ENCODE data around the gene ARPC1A. TPM values are rescaled to one million over a fixed set of nuclear protein-coding genes. Genes with fewer than 3 reads are reported as not detected.

The ARPC1A gene
- total RNA-seq, 1 experiment from 2014 or later = 253 TPM

- no peak for DNase-seq (ENCODE audit: low read depth, low spot score)
- no peak overlapping the region for H3K4me3 ChIP-seq (ENCODE audit: low read depth in 2 of 2, low read length in 2 of 2)
- BruUV-seq (replicated peaks) = no TSS peak
- no peak overlapping the region for H3K27ac ChIP-seq (ENCODE audit: low read length)
- H3K9me3 ChIP-seq (ENCODE audit: control insufficient read depth, insufficient read depth, low read depth, low read length) = no peaks in the 10 kb centered on the region
- ATAC-seq = no peak
- no peak for TF ChIP-seq TCF7L2 (IDR thresholded peaks at IDR 0.05; ENCODE audit: low read depth, low read length)
- TF ChIP-seq REST (IDR thresholded peaks at IDR 0.05; ENCODE audit: insufficient read depth in 1 of 2, low read depth in 2 of 2, low read length in 1 of 2) = no peak
- no peak for TF ChIP-seq SIN3A (IDR thresholded peaks at IDR 0.05; ENCODE audit: borderline replicate concordance, insufficient read depth, low read depth, low read length)
- TF ChIP-seq, protein P1, sequence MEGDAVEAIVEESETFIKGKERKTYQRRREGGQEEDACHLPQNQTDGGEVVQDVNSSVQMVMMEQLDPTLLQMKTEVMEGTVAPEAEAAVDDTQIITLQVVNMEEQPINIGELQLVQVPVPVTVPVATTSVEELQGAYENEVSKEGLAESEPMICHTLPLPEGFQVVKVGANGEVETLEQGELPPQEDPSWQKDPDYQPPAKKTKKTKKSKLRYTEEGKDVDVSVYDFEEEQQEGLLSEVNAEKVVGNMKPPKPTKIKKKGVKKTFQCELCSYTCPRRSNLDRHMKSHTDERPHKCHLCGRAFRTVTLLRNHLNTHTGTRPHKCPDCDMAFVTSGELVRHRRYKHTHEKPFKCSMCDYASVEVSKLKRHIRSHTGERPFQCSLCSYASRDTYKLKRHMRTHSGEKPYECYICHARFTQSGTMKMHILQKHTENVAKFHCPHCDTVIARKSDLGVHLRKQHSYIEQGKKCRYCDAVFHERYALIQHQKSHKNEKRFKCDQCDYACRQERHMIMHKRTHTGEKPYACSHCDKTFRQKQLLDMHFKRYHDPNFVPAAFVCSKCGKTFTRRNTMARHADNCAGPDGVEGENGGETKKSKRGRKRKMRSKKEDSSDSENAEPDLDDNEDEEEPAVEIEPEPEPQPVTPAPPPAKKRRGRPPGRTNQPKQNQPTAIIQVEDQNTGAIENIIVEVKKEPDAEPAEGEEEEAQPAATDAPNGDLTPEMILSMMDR (IDR thresholded peaks at IDR 0.05) = no peak
- TF ChIP-seq POLR2AphosphoS5 (IDR thresholded peaks at IDR 0.05; ENCODE audit: low read depth, low read length) = no peak
- H3K27me3 ChIP-seq (ENCODE audit: control insufficient read depth, insufficient read depth, low read length) = no peaks in the 10 kb centered on the region
- H3K36me3 ChIP-seq (ENCODE audit: control insufficient read depth, insufficient read depth, low read length) = peaks cover 14% of the 10 kb centered on the region; the same call in 1 of the 2 replicates
- ChIA-PET CTCF (no interaction called here), POLR2A (no interaction called here)
- in situ Hi-C loops (cut with HindIII; ENCODE audit: low pct_unique_long_range_greater_than_20kb, low sequenced_read_pairs) (no loop called here), intact Hi-C loops (cut with micrococcal nuclease; ENCODE audit: unreplicated experiment) (no loop called here)
- no peaks in the 10 kb centered on the region for H3K4me1 ChIP-seq (ENCODE audit: control insufficient read depth, insufficient read depth, low read length)
Observed at GRCh38 chr7:99363286-99363685, 37.6 kb downstream of the ARPC1A start.

DNA sequence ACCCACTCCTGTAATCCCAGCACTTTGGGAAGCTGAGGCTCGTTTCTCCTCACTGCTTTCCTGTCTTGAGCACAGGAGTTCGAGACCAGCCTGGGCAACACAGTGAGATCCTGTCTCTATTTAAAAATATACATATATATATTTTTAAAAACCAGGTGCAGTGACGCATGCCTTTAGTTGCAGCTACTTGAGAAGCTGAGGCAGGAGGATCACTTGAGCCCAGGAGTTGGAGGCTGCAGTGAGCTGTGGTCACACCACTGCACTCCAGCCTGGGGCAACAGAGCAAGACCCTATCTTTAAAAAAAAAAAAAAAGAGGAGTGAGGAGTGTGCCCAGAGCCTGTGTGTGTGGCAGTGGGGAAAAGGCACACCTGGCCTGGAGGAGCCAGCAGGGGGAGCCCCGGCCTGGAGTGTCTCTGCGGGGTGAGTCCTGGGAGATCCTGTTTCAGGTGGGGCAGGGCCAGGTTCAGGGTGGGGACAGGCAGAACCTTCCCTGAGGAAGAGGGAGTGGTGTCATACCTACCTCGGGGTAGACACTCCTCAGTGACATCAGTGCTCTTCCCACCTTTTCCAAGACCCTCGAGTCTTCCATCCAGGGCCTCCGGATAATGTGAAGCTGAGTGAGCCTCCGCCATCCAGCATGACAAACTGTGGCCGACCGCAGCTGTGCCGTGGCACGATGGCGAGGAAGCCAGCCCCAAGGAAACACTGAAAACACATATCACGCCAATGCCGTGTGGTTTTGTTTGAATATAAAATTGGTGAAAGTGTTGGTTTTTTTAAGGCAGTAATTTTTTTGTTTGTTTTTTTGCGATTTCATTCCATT, 39.8 kb downstream of the ARPC1A start:
- peak; percentile 76 for ATAC-seq
- CTCF ChIA-PET = interaction anchor here (0.6 to 1.1 kb wide), 3 partner anchors 8 to 169 kb away, joined by 4 to 6 read pairs (median 4); no protein-coding TSS in a partner anchor
- POLR2A ChIA-PET = interaction anchor here (0.6 kb wide), 1 partner anchor 51 kb away, joined by 4 read pairs; no protein-coding TSS in a partner anchor
- Histone ChIP-seq H3K9me3 (ENCODE audit: control insufficient read depth, insufficient read depth, low read depth, low read length) (no peaks in the 10 kb centered on the region), H3K4me1 (ENCODE audit: control insufficient read depth, insufficient read depth, low read length) (0 out of 2 replicates have a peak, but pooled peaks cover 6% of the 10 kb centered on the region), H3K36me3 (ENCODE audit: control insufficient read depth, insufficient read depth, low read length) (peaks cover 9% of the 10 kb centered on the region; the same call in 1 of the 2 replicates), H3K27ac (ENCODE audit: low read length) (no peak overlapping the region), H3K4me3 (ENCODE audit: low read depth in 2 of 2, low read length in 2 of 2) (no peak overlapping the region), H3K27me3 (ENCODE audit: control insufficient read depth, insufficient read depth, low read length) (no peaks in the 10 kb centered on the region)
- no TSS peak for BruUV-seq (replicated peaks)
- in situ Hi-C loops (cut with HindIII; ENCODE audit: low pct_unique_long_range_greater_than_20kb, low sequenced_read_pairs) (no loop called here), intact Hi-C loops (cut with micrococcal nuclease; ENCODE audit: unreplicated experiment) (no loop called here)
- DNase-seq (ENCODE audit: low read depth, low spot score) = no peak
- TF ChIP-seq, protein P1 (IDR thresholded peaks at IDR 0.05) = no peak; the same call in 1 of the 2 replicates
- TF ChIP-seq REST (IDR thresholded peaks at IDR 0.05; ENCODE audit: insufficient read depth in 1 of 2, low read depth in 2 of 2, low read length in 1 of 2) (no peak), TCF7L2 (IDR thresholded peaks at IDR 0.05; ENCODE audit: low read depth, low read length) (no peak), POLR2AphosphoS5 (IDR thresholded peaks at IDR 0.05; ENCODE audit: low read depth, low read length) (no peak), SIN3A (IDR thresholded peaks at IDR 0.05; ENCODE audit: borderline replicate concordance, insufficient read depth, low read depth, low read length) (no peak)
